K562 (cell line): ENCODE data around the gene NLE1.

Experiments used
- CBFB ChIP-seq: sonication (generic); formaldehyde crosslinking; IDR thresholded peaks from 2 replicates; pipeline ENCODE4 v1.4.0; 2020; ENCODE audit warnings: mild to moderate bottlenecking, missing genetic modification reagents
- FOXK2 ChIP-seq, 2 experiments: fragments of 450-650 bp; IDR thresholded peaks in 1 of 2; conservative IDR thresholded peaks in 1 of 2; 2 replicates each; pipeline ENCODE4 v1.6.1; 2016; ENCODE audit warnings: low read depth in 2 of 2, mild to moderate bottlenecking in 1 of 2
- ZBTB8A ChIP-seq: fragments of 450-650 bp; IDR thresholded peaks from 2 replicates; pipeline ENCODE4 v1.6.1; 2018; ENCODE audit warnings: mild to moderate bottlenecking, moderate library complexity; ENCODE audit not compliant: partially characterized antibody
- TF ChIP-seq, protein P1 (sequence below), 2 experiments: fragments of 450-650 bp; IDR thresholded peaks; 2 replicates each; pipeline ENCODE4 v1.6.1; 2018; ENCODE audit warnings: mild to moderate bottlenecking in 2 of 2, low read depth in 1 of 2; ENCODE audit not compliant: partially characterized antibody in 2 of 2
- TF ChIP-seq, protein P2 (sequence below): fragments of 450-650 bp; IDR thresholded peaks from 2 replicates; pipeline ENCODE4 v1.7.0; 2016; ENCODE audit warnings: borderline replicate concordance

GRCh38 chr17:35167046-35167445, 24.9 kb upstream of the NLE1 start:
- TF ChIP-seq CBFB (CRISPR knock-in tag) (no peak), FOXK2 (conservative IDR thresholded peaks at IDR 0.05 in 1 of 2, IDR thresholded peaks at IDR 0.05 in 1 of 2; ENCODE audit: low read depth in 2 of 2) (no peak), ZBTB8A (no peak)
- TF ChIP-seq, protein P1, sequence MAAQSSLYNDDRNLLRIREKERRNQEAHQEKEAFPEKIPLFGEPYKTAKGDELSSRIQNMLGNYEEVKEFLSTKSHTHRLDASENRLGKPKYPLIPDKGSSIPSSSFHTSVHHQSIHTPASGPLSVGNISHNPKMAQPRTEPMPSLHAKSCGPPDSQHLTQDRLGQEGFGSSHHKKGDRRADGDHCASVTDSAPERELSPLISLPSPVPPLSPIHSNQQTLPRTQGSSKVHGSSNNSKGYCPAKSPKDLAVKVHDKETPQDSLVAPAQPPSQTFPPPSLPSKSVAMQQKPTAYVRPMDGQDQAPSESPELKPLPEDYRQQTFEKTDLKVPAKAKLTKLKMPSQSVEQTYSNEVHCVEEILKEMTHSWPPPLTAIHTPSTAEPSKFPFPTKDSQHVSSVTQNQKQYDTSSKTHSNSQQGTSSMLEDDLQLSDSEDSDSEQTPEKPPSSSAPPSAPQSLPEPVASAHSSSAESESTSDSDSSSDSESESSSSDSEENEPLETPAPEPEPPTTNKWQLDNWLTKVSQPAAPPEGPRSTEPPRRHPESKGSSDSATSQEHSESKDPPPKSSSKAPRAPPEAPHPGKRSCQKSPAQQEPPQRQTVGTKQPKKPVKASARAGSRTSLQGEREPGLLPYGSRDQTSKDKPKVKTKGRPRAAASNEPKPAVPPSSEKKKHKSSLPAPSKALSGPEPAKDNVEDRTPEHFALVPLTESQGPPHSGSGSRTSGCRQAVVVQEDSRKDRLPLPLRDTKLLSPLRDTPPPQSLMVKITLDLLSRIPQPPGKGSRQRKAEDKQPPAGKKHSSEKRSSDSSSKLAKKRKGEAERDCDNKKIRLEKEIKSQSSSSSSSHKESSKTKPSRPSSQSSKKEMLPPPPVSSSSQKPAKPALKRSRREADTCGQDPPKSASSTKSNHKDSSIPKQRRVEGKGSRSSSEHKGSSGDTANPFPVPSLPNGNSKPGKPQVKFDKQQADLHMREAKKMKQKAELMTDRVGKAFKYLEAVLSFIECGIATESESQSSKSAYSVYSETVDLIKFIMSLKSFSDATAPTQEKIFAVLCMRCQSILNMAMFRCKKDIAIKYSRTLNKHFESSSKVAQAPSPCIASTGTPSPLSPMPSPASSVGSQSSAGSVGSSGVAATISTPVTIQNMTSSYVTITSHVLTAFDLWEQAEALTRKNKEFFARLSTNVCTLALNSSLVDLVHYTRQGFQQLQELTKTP (IDR thresholded peaks at IDR 0.05; ENCODE audit: low read depth in 1 of 2, partially characterized antibody in 2 of 2), result no peak
- TF ChIP-seq, protein P2, sequence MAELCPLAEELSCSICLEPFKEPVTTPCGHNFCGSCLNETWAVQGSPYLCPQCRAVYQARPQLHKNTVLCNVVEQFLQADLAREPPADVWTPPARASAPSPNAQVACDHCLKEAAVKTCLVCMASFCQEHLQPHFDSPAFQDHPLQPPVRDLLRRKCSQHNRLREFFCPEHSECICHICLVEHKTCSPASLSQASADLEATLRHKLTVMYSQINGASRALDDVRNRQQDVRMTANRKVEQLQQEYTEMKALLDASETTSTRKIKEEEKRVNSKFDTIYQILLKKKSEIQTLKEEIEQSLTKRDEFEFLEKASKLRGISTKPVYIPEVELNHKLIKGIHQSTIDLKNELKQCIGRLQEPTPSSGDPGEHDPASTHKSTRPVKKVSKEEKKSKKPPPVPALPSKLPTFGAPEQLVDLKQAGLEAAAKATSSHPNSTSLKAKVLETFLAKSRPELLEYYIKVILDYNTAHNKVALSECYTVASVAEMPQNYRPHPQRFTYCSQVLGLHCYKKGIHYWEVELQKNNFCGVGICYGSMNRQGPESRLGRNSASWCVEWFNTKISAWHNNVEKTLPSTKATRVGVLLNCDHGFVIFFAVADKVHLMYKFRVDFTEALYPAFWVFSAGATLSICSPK, result no peak
